GM19452 (cell line): ENCODE data around the gene NECAB3.

ENCODE experiments used
- ATAC-seq: cut with Tn5 transposase; IDR thresholded peaks from one replicate; pipeline ENCODE4 v1.9.1; 2021; ENCODE audit not compliant: unreplicated experiment

NECAB3 gene

DNA sequence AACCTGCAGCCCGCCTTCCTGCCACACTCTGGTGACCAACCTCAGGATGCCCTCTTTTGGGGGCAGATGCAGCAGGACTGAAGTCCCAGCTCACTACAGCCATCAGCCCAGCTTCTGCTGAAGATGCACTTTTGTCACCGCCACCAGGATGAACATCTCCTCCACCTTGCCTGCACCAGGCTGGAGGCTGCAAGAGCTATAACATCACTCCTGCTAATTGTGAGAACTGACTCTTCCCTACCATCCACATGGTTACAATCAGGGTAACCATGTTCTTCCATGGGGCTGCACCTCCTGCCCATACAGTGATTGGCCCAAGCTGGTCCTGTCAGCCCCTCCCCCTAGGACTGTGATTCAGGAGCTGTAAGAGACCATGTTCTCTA, 9.5 kb downstream of the NECAB3 start:
- no peak for ATAC-seq

DNA sequence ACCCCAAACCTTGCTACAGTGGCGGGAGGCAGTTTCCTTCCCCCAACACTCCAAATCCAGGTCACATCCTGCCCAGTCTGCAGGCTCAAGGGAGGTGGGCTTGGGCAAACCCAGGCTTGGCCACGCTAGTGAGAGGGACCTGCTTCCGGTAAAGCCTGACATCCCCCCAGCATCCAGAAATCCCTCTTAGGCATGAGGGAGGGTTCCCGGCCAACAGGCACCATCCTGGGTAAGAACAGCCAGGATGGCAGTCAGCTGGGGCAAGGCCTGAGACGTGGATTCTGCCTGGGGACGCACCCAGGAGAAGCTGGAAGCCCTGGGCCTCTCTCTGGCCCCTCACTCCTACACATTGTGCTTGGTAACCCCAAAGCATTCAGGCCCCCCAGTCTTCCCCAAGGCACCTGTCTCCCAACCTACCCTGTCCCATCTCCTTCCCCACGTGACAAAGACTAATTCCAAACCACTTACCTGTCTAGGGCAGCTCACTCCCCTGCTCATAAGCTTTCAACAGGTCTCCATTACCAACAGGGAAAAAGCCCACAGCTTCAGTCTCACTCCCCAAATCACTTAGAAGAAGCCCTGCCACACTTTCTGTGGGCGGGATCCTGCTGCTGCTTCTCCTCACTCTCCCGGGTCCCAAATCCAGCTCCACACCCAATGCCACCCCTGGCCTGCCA, 10.0 kb downstream of the NECAB3 start:
- ATAC-seq: no peak

DNA sequence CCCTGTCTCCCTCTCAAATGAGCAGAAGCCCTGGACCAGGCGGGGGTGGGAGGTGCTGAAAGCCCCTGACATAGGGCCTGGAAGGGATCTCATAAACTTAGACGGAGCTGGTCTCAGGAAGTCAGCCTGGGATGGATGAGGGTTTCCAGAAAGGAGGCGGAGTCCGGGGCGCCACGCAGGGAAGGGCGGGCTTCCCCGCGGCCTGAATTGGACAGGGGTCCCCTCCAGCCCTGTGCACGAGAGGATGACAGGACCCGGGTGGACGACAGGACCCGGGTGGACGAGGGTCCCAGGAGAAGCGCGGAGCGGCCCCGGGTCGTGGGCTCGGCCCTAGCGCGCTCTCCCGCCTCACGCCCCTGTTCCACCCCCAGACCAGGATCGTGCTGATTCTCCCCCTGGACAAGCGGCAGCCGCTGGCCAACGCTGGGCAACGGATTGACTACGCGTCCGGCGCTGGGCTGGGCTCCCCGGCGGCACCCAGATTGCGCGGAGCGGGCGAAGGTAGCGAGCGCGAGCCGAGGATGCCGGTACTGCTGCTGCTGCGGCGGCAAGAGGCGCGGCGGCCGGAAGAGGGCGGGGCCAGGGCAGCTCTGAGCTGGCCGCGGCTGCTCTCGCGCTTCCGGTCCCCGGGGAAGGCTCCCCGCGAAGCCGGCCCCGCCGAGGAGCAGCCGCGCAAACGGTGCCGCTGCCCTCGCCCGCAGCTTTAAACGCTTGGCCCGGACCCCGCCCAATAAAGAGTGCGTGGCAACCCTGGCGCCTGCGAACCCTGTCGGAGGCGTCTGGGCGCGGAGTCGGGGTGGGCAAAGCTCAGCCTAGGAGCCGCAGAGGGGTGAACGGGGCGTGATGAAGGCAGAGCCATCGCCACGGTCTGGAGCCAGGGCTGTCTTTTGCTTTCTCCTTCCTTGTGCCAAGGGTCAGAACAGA, 10.8 kb downstream of the NECAB3 start:
- peak; percentile 44 for ATAC-seq

DNA sequence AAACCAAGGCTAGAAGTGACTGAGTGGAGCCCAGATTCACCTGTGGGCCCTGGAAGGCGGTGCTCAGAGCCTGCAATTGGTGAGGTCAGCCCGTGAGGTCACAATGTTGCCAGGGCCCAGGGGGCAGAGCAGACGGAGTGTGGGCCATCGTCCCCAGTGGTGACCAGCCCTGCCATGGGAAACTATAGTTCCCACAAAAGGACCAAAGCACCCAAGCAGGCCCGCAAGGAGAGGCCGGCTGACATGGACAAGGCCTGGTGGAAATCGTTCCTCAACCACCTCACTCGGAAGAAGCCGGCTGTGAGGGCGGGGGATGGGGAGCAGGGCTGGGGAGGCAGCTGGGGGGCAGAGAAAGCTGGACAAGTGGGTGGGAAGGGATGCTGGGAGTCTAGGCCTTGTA, 12.1 kb downstream of the NECAB3 start, which contains the start of gene C20orf144:
Gene C20orf144 (plus strand): TSS at position 156 of the 400 bp plus-strand sequence. CDS start 19 bp downstream, at position 175.
- no peak for ATAC-seq

DNA sequence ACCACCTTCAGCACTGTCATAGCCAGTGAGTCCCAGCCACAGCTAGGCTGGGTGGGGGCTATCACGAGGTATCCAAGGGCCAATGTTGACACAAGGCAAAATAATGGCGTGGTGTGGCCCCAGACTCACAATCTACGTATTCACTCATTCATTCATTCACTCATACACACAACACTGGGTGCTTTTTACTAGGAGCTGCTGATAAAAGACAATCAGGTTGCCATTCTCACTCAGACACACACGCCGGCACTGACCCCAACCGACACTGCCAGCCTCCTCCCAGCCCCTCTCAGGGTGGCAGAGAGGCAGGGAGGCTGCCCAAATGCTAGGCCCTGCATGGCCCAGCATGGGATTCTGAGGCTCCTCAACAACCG, 13.6 kb downstream of the NECAB3 start:
- ATAC-seq: no peak

DNA sequence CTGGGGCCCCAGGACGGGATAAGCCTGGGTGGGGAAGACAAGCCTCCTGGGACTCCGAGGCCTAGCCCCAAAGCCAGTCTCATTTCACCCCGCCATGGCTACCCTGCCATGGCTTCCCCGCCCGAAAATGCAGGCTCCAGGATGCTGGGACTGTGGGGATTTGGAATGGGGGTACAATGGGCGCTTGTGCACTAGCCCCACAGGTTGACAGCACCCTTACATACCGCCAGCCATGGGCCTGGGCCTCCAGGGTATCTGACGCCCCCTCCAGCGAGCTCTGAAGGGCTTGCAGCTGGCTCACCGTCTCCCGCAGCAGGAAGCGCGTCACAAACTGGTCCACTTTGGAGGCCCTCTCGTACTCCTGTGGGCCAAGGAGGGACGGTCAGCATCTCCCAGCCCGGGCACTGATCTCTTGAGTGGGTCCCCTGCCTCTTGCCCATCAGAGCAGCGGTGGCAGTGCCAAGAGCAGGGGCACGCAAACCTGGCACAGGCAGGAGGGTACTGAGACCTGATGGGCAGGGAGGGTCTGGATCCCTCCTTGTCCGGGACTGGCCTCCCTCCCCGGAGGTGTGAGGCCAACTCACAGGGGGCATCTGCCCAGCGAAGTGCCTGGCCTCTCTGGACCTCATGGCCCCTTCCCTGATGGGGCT, 14.1 kb downstream of the NECAB3 start:
- no peak for ATAC-seq

DNA sequence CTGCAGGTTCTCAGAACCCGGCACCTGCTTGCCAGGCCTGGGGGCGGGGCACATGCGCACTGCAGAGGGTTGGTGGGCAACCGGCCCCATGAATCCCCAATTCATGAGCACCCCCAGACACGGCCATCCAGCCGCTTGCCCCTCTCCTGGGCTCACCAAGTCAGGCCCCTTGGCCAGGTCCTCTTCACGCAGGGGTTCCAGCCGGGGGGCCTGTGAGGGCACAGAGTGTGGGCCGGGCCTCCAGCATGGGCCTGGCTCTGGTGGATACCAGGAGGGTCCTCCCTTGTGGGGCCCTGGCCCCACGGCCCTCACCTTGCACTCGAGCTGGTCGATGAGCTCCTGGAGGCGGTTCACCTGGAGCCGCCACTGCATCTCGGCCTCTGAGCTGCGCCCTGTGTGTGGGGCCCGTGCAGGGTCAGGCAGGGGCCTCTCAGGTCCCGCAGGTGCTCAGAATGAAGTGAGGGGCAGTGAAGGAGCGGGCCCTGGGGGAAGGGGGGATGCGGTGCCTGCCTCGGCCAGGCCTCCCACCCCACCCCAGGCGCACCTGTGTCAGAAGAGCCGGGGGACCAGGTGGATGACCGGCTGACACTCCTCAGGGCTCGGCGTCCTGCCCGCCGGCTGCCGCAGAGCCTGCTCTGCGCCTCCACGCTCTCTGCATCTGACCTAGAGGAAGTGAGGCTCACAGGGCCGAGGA, 14.7 kb downstream of the NECAB3 start:
- no peak for ATAC-seq

DNA sequence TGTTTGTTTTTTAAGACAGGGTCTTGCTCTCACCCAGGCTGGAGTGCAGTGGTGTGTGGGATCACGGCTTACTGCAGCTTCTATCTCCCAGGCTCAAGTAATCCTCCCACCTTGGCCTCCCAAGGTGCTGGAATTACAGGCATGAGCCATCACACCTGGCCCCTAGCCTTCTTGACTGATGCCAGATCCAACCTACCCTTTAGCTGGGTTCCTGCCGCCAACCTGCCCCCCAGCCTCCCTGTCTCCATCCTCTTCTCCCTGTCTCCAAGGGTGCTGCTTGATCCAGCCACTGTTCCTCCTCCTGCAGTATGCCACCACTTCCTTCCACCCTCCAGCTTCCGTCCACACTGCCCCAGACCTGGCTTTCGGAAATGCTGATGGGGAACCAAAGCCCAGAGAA, 15.3 kb downstream of the NECAB3 start:
- ATAC-seq: no peak

DNA sequence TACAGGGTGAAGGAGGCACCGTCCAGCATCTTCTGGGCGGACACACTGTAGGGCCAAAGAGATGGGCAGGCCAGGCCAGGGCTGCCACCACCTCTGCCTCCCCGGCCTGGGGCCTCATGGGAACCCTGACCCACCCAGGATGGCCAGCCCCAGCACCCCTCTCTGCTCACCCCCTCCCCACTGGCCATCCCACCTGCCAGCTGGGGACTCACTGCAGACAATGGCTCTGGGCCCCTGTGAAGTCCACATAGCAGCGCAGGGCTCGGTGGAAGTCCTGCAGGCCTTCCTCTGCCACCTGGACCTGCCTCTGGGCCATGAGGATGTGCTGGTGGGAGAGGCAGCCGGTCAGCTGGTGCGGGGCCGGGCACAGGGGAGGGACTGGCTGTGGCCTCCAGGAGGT, 15.7 kb downstream of the NECAB3 start:
- ATAC-seq: no peak

DNA sequence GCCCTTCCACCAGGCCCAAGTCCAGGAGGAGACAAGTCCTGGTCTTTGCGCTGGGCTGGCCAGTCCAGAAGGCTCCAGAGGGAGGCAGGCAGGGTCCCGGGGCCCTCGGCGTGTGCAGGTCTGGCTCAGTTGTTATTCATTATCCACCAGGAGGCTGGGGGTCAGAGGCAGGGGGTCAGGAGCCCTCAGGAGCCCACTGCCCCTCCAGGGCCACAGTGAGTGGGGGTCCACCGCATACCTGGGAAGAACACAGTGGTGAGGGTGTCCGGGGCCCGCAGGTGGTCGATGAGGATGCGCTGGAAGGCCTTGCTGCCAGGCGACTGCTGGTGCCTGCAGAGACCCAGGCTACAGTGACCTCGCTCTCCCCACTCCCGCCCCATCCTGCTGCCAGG, 16.5 kb downstream of the NECAB3 start:
- ATAC-seq: no peak

DNA sequence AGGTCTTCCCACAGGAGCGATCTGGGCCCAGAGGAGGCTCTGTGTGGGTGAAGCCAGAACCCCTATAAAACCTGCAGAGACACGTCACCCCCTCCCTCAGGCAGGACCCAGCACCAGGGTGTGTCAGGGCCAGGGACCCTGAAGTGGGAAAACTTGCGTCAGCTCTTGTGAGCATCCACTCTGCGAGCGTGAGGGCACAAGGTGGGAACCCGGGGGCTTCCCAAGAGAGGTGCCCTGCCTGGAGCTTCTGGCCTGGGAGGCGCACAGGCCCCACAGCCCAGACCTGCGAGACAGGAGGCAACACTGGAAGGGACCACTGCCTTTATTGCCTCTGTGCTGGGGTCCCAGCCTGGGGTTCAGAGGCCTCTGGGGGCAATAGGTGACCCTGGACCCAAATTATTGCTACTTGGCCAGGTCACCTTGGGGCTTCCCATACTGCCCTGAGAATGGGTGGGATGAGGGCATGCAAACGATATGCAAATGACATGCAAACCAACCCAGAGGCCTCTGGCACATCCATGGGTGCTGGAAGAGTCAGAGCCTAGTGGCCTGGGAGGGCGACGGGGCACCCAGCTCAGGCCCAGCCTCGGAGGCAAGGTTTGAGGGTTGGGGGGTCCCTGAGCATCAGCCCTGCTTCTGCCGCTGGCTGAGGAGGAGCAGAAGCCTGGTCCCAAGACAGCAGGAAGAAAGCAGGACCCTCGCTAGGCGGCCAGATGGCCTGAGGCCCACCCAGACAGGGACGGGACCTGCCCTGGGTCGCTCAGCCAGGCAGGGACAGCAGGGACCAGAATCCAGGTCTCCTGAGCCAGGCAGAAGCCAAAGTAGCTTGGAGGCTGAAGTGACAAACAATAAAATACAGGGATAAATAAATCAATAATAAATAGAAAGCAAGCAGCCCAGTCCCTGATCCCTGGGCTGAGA, 17.2 kb downstream of the NECAB3 start:
- no peak for ATAC-seq

DNA sequence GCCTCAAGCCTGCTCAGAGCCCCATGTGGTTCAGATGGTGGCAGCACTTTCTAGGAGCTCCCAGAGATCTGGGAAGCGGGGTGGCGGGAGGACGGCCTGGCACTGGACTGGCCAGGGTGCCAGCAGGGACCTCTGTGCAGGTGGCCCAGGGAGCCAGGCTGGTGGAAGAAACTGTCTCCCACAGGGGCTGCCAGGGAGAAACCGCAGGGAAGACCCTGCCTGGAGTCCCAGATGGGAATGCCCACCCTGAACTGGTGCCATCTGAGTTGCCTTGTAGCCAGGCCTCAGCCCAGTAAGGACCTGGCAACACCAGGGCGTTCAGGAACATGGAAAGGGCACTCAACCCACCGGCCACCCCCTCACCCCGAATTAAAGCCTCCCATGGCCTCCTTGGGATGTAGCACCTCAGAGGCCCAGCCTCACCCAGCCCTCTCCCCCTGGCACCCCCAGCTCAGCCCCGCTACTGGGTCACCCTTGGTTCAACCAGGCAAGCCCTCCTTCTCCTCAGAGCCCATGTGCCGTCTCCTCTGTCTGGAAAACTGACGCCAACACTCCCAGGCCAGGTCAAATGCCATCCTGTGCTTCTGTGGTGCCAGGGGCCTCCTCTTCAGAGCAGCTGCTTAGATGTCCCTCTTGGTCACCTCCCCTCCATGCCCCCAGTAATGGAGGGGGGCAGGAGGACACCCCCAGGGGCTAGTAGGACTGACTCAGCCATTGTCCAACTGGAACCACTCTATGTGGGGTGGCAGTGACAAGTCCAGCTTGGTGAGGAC, 18.0 kb downstream of the NECAB3 start:
- no peak for ATAC-seq

DNA sequence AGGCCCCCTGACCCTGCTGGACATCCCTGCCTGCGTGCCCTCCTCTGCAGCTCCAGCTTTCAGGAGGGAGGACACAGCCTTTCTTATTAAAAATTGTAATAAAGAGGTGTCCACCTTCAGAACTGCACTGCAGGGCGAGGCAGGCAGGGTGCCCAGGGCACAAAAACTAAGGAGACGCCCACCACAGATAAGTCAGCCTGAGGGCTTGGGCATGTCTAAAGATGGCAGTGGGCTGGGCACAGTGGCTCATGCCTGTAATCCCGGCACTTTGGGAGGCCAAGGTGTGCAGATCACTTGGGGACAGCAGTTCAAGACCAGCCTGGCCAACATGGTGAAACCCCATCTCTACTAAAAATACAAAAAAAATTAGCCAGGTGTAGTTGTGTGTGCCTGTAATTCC, 19.1 kb downstream of the NECAB3 start:
- ATAC-seq: no peak

DNA sequence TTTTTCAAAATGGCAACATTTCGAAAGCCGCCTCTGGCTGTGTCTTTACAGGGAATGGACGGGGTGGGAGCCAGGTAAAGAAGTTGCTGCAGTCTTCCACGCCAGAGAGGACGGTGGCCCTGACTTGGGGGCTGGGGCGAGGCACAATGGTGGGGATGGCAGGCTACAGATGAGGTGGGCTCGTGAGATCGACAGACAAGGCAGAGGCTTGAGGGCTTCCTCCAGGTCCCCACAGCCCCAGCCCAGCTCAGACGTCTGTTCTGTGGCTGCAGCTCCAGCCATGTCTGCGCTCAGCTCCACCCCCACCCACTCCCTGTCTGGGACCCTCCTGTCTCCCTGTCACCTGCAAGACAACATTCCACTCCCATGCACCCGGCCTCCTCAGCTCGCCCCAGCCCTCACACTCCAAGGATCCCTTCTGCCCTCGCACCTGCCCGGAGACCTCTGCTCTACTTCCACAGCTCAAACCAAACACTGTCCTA, 19.5 kb downstream of the NECAB3 start:
- ATAC-seq: no peak

DNA sequence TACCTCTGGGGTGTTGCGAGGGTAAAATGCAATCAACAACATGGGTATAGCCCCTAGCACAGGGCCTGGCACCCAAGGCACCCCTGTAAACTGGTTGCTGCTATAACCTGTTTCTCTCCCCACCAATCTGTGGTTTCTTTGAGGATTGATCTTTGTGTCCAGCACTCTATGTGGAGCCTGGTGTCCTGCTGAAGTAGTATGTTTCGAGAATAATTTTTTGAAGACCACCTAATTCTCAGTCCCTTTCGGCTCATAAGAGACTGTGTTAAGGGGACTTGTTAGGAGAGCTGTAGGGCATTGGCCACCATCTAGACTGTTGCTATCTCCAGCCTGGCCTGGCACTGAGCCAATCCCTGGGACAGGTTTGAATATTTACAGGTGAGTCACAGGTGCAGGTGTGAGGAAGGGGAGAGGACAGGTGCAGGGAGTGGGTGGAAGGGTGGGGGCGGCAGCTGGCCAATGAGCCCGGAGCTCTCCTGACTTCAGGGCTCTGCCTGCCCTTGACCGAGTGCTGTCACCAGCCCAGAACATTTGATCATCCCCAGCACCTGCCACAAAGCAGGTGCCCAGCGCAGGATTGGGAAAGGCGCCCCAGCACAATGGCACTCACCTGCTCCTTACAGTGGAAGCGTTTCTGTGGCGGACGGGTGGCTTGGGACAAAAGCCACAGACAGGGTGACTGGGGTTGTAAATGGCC, 20.2 kb downstream of the NECAB3 start:
- no peak for ATAC-seq

DNA sequence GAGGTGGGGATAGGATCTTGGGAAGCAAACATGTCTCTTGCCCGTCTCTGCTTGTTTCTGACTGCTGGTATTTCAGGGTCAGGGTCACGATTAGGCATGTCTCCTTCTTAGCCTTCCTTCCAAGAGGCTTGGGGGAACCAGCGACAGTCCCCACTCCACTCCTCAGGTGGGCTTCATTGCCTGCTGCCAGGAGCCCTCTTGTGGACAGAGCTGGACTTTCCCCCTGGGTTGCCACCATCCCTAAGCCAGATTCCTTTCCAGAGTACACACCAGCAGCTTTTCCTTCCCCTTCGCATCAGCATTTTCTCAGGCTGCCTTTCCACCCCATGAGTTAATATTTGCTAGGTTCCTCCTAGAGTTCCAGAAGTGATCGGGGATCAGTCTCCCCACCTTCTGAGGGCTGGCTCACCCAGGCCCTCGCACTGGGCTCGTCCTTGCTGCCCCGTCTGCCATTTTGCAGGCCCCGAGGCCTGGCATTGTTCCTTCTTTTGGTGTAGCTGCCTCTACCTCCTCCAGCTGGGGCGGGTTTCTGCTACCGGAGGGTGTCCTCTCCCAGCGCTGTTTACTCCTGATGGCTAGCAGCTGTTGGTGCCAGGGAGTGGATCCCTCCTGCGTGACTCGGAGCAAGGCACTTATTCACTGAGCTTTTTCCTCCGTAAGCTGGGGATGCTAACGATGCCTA, 20.9 kb downstream of the NECAB3 start:
- no peak for ATAC-seq

DNA sequence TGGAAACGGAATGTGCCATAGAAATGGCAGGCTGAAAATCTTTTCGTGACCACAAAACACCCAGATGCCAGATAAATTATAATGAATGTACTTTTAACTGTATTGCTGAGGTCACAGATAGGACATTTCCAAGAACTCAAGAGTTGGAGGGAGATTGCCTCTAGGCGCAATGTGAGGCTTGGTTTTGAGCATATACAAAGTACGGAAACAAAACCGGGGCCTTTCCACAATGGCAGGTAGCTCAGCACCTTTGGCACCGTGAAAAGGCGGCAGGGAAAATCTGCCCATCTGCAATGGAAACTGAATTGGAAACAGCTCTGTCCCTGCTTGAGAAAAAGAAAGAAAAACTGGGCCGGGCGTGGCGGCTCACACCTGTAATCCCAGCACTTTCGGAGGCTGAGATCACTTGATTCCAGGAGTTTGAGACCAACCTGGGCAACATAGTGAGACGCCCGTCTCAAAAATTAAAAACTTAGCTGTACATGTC, 22.6 kb downstream of the NECAB3 start:
- ATAC-seq: no peak
